Measurements from ENCODE around the gene TNNT3. TPM values are rescaled to one million over a fixed set of nuclear protein-coding genes. Genes with fewer than 3 reads are reported as not detected.

Gene TNNT3
- total RNA-seq, 1 donor from 2014 or later, result 2.6 TPM

GRCh38 chr11:1879941-1880720, 39.4 kb upstream of the TNNT3 start:
- no peak for DNase-seq (ENCODE audit: extremely low spot score, unreplicated experiment)

GRCh38 chr11:1880746-1881441, 38.6 kb upstream of the TNNT3 start:
- Mint-ChIP-seq H3K9me3 (ENCODE audit: unreplicated experiment) (no peaks in the 10 kb centered on the region), H3K4me3 (ENCODE audit: unreplicated experiment) (no peak overlapping the region), H3K27ac (ENCODE audit: unreplicated experiment) (peak overlapping the region; percentile 95), H3K4me1 (ENCODE audit: unreplicated experiment) (peaks cover 29% of the 10 kb centered on the region), H3K36me3 (ENCODE audit: unreplicated experiment) (no peaks in the 10 kb centered on the region), H3K27me3 (ENCODE audit: unreplicated experiment) (no peaks in the 10 kb centered on the region)
- no peak for DNase-seq (ENCODE audit: extremely low spot score, unreplicated experiment)
- TF ChIP-seq, protein P1, sequence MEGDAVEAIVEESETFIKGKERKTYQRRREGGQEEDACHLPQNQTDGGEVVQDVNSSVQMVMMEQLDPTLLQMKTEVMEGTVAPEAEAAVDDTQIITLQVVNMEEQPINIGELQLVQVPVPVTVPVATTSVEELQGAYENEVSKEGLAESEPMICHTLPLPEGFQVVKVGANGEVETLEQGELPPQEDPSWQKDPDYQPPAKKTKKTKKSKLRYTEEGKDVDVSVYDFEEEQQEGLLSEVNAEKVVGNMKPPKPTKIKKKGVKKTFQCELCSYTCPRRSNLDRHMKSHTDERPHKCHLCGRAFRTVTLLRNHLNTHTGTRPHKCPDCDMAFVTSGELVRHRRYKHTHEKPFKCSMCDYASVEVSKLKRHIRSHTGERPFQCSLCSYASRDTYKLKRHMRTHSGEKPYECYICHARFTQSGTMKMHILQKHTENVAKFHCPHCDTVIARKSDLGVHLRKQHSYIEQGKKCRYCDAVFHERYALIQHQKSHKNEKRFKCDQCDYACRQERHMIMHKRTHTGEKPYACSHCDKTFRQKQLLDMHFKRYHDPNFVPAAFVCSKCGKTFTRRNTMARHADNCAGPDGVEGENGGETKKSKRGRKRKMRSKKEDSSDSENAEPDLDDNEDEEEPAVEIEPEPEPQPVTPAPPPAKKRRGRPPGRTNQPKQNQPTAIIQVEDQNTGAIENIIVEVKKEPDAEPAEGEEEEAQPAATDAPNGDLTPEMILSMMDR (IDR thresholded peaks at IDR 0.05), result no peak

More at GRCh38 chr11:1879941-1880720, 39.4 kb upstream of the TNNT3 start:
- no peak overlapping the region for H3K4me3 Mint-ChIP-seq (ENCODE audit: unreplicated experiment)
- no peaks in the 10 kb centered on the region for H3K27me3 Mint-ChIP-seq (ENCODE audit: unreplicated experiment)
- H3K36me3 Mint-ChIP-seq (ENCODE audit: unreplicated experiment), result no peaks in the 10 kb centered on the region
- H3K9me3 Mint-ChIP-seq (ENCODE audit: unreplicated experiment), result no peaks in the 10 kb centered on the region
- peak overlapping the region; percentile 95 for H3K27ac Mint-ChIP-seq (ENCODE audit: unreplicated experiment)
- peaks cover 34% of the 10 kb centered on the region for H3K4me1 Mint-ChIP-seq (ENCODE audit: unreplicated experiment)
- TF ChIP-seq, protein P1 (IDR thresholded peaks at IDR 0.05), result no peak

GRCh38 chr11:1881442-1882264, 37.9 kb upstream of the TNNT3 start:
- H3K27ac Mint-ChIP-seq (ENCODE audit: unreplicated experiment), result no peak overlapping the region
- H3K9me3 Mint-ChIP-seq (ENCODE audit: unreplicated experiment), result no peaks in the 10 kb centered on the region
- peaks cover 22% of the 10 kb centered on the region for H3K4me1 Mint-ChIP-seq (ENCODE audit: unreplicated experiment)
- TF ChIP-seq, protein P1 (IDR thresholded peaks at IDR 0.05), result no peak
- H3K27me3 Mint-ChIP-seq (ENCODE audit: unreplicated experiment), result no peaks in the 10 kb centered on the region
- DNase-seq (ENCODE audit: extremely low spot score, unreplicated experiment), result no peak
- H3K36me3 Mint-ChIP-seq (ENCODE audit: unreplicated experiment), result no peaks in the 10 kb centered on the region
- H3K4me3 Mint-ChIP-seq (ENCODE audit: unreplicated experiment), result no peak overlapping the region

DNA sequence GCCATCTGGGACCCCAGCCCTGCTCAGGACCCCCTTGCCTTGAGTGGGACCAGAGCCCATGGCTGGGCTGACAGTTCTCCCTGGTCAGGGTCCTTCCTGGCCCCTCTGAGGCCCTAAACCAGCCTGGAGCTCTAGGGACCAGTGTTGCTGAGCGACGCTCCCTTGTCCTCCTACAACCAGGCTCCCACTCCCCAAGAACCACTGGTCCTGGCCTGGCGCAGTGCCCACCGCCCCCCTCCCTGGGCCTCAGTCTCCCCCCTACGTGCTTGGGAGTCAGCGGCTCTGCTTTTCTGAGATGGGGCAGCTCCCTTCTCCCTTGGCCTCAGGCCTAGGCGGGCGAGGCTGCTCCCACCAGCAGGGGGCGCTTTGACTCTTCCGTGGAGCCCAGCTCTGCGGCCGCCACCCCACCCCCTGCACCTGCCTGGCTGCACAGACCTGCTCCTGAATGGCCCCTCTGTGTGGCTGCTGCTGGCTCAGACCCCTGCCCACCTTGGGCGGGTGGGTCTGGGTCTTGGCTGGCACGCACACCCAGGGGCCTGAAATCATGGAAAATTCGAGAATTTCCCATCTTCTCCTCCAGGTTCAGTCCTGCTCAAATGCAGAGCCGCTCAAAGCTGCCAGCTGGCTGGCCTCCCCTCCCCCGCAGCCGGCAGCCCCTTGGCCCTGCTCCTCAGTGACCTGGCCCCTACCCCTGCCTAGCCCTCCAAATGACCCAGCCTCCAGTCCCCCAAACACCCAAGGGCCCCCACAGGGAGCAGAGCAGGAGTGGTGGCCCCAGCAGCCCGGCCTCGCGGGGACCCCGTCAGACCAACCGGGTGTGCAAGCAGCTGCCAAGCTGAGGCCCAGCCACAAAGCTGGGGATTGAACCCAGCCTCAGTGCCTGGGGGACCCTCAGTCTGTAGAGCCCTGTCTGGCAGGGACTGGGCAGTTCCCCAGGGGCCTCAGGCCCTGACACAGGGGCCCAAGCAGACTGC, 37.0 kb upstream of the TNNT3 start:
- no peak overlapping the region for H3K27ac Mint-ChIP-seq (ENCODE audit: unreplicated experiment)
- no peaks in the 10 kb centered on the region for H3K9me3 Mint-ChIP-seq (ENCODE audit: unreplicated experiment)
- TF ChIP-seq, protein P1 (IDR thresholded peaks at IDR 0.05), result peak; percentile 91
- no peak overlapping the region for H3K4me3 Mint-ChIP-seq (ENCODE audit: unreplicated experiment)
- H3K27me3 Mint-ChIP-seq (ENCODE audit: unreplicated experiment), result no peaks in the 10 kb centered on the region
- peaks cover under 1% of the 10 kb centered on the region for H3K36me3 Mint-ChIP-seq (ENCODE audit: unreplicated experiment)
- peak; percentile 92 for DNase-seq (ENCODE audit: extremely low spot score, unreplicated experiment)
- peaks cover 14% of the 10 kb centered on the region for H3K4me1 Mint-ChIP-seq (ENCODE audit: unreplicated experiment)
